Choroid plexus epithelial cell (primary cell): ENCODE results near the gene COG2.

Source experiments
- DNase-seq: peaks from one replicate; pipeline ENCODE4 v3.0.0-alpha.2; 2010; ENCODE audit warnings: low read depth
- H3K4me3 ChIP-seq: 2 replicates; pipeline ENCODE4 v1.5.1; 2011; ENCODE audit warnings: low read depth, mild to moderate bottlenecking, control low read depth, low read length, moderate library complexity
- TF ChIP-seq, protein P1 (sequence below): conservative IDR thresholded peaks from 2 replicates; pipeline ENCODE4 v1.5.1; 2011; ENCODE audit warnings: low read depth, mild to moderate bottlenecking, control low read depth, inconsistent platforms, low read length, moderate library complexity

The COG2 gene

DNA sequence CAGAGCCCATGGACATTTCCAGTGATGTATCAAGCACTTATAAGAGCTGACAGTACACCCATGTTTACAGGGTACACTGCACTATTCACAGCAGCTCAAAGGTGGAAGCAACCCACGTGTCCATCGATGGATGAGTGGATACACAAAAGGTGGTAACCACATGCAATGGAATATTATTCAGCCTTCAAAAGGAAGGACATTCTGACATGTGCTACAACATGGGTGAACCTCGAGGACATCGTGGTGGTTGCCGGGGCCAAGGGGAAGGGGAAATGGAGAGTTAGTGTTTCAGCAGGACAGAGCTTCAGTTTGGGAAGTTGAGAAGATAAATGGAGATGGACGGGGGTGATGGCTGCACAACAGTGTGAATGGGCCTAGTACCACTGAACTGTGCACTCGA, 62.5 kb downstream of the COG2 start:
- no peak overlapping the region for H3K4me3 ChIP-seq
- TF ChIP-seq, protein P1, sequence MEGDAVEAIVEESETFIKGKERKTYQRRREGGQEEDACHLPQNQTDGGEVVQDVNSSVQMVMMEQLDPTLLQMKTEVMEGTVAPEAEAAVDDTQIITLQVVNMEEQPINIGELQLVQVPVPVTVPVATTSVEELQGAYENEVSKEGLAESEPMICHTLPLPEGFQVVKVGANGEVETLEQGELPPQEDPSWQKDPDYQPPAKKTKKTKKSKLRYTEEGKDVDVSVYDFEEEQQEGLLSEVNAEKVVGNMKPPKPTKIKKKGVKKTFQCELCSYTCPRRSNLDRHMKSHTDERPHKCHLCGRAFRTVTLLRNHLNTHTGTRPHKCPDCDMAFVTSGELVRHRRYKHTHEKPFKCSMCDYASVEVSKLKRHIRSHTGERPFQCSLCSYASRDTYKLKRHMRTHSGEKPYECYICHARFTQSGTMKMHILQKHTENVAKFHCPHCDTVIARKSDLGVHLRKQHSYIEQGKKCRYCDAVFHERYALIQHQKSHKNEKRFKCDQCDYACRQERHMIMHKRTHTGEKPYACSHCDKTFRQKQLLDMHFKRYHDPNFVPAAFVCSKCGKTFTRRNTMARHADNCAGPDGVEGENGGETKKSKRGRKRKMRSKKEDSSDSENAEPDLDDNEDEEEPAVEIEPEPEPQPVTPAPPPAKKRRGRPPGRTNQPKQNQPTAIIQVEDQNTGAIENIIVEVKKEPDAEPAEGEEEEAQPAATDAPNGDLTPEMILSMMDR, result no peak
- no peak for DNase-seq

DNA sequence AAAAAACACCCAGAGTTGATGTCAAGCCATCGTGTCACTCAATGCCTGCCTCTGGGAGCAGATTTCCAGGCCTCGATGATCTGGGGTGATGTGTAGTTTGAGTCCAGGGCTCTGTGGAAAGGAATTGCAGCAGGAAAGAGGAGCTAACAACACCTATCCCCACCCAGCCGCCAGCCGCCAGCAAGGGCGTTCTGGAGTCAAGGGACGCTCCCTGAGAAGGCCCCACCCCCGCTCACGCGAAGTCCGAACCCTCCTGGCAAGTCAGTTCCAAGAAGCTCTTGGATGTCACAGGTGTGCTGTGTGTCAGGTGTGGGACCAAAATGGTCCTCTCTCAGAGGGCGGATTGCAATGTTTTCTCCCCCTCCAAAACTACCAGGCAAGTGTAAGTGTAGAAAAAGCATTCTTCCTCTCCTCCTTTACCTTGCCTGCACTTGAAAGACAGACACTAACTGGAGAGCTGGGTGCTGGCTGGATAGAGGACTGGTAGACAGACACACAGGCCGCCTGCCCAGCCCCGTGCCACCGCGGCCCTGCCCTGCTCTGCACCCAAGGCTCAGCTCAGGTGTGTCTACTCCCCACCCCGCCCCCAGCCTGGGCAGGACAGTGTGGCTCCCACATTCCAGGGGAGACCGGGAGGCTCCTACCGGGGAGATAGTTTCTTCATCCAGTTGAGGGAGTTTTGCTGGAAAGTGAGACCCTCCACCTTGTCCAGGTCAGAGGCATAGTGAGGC, 63.2 kb downstream of the COG2 start:
- H3K4me3 ChIP-seq, result no peak overlapping the region
- DNase-seq, result no peak
- TF ChIP-seq, protein P1, result no peak

GRCh38 chr1:230706020-230706699, 63.9 kb downstream of the COG2 start:
- TF ChIP-seq, protein P1, result no peak
- no peak for DNase-seq
- H3K4me3 ChIP-seq, result no peak overlapping the region

- DNase-seq, result no peak
- TF ChIP-seq, protein P1, result no peak
- H3K4me3 ChIP-seq, result no peak overlapping the region
Observed at GRCh38 chr1:230706887-230707731, 64.8 kb downstream of the COG2 start.

DNA sequence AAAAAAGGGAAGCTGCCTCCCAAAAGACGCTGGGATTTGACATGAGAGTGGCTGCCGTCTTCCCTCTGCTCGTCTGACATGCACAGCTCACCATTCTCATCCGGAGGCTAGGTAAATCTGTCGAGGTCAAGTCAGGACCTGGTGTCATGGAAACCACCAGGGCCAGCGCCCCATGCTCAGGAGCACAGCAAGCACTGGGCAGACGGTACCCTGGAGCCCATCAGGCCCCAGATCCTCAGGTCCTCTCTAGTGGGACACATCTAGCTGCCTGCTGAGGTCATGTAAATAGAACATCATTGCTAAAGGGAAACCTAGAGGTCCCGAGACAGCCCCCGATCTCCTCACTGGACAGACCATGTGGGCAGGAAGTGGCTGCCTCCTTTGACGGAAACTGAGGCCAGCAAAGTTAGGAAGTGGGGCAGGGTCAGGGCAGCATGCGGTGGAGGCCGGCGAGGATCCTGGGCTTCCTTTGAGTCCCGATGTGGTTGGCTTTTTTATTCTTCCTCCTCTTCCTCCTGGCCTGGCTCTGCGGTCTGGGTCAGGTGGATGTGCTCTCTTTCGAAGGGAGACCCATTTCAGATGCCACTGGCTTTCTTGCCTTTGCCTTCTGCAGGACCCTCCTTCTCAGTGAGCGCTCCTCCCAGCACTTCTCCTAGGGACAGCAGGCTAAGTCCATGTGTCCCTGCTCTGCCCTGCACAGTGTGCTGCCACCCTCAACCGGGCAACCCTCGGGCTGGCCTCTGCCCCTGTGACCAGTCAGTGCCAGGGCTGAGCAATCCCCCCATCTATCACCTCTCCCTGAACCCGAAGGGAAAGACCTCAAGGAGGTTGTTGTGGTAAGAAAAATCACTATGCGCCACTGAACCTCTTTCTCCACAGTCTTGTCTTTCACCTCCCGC, 65.7 kb downstream of the COG2 start:
- H3K4me3 ChIP-seq, result no peak overlapping the region
- DNase-seq, result no peak
- TF ChIP-seq, protein P1, result no peak
